H9 (cell line): Measurements from ENCODE around the gene MSI2. TPM values are rescaled to one million over a fixed set of nuclear protein-coding genes. Genes with fewer than 3 reads are reported as not detected.

ENCODE experiments used
- DNase-seq: peaks from one replicate; pipeline ENCODE4 v3.0.0-alpha.2; 2017
- H2AFZ ChIP-seq: one replicate; pipeline ENCODE4 v1.6.1; 2013; ENCODE audit warnings: mild to moderate bottlenecking, low read length, control low read depth, moderate library complexity
- H2AK5ac ChIP-seq: 2 replicates; pipeline ENCODE4 v1.6.1; 2013; ENCODE audit warnings: low read length, control low read depth, mixed read lengths; ENCODE audit not compliant: insufficient read length
- H2BK120ac ChIP-seq: one replicate; pipeline ENCODE4 v1.6.1; 2013; ENCODE audit warnings: low read depth, mild to moderate bottlenecking, low read length, control low read depth, inconsistent platforms; ENCODE audit not compliant: poor library complexity, severe bottlenecking
- H2BK12ac ChIP-seq: 2 replicates; pipeline ENCODE4 v1.6.1; 2013; ENCODE audit warnings: low read length, control low read depth, mixed read lengths, low read depth; ENCODE audit not compliant: insufficient read length
- H2BK15ac ChIP-seq: 2 replicates; pipeline ENCODE4 v1.6.1; 2013; ENCODE audit warnings: low read depth, low read length, control low read depth
- H2BK20ac ChIP-seq: one replicate; pipeline ENCODE4 v1.6.1; 2013; ENCODE audit warnings: low read depth, mild to moderate bottlenecking, low read length, control low read depth, inconsistent platforms; ENCODE audit not compliant: poor library complexity, severe bottlenecking
- H2BK5ac ChIP-seq: 2 replicates; pipeline ENCODE4 v1.6.1; 2013; ENCODE audit warnings: low read length, control low read depth, mixed read lengths; ENCODE audit not compliant: insufficient read length
- H3K14ac ChIP-seq: 2 replicates; pipeline ENCODE4 v1.6.1; 2013; ENCODE audit warnings: low read length, control low read depth; ENCODE audit not compliant: insufficient read depth
- H3K18ac ChIP-seq: 2 replicates; pipeline ENCODE4 v1.6.1; 2013; ENCODE audit warnings: low read depth, mild to moderate bottlenecking, mixed read lengths, low read length, control low read depth; ENCODE audit not compliant: insufficient read length
- H3K23ac ChIP-seq: 2 replicates; pipeline ENCODE4 v1.6.1; 2013; ENCODE audit warnings: low read length, control low read depth, mixed read lengths, low read depth; ENCODE audit not compliant: insufficient read length
- H3K23me2 ChIP-seq: 2 replicates; pipeline ENCODE4 v1.6.1; 2013; ENCODE audit warnings: low read depth, mild to moderate bottlenecking, mixed read lengths, low read length, control low read depth; ENCODE audit not compliant: insufficient read length, poor library complexity, severe bottlenecking
- H3K27ac ChIP-seq: 2 replicates; pipeline ENCODE4 v1.5.1; 2013; ENCODE audit warnings: low read length, control low read depth, mixed read lengths, low read depth; ENCODE audit not compliant: insufficient read length
- H3K27me3 ChIP-seq: 2 replicates; pipeline ENCODE4 v1.6.1; 2013; ENCODE audit warnings: low read length, control low read depth, inconsistent platforms; ENCODE audit not compliant: insufficient read depth
- H3K4ac ChIP-seq: 2 replicates; pipeline ENCODE4 v1.6.1; 2013; ENCODE audit warnings: low read depth, mild to moderate bottlenecking, control low read depth, inconsistent platforms, low read length, moderate library complexity
- H3K4me1 ChIP-seq: 2 replicates; pipeline ENCODE4 v1.6.1; 2013; ENCODE audit warnings: low read length, control low read depth, inconsistent platforms; ENCODE audit not compliant: insufficient read depth
- H3K4me2 ChIP-seq: 2 replicates; pipeline ENCODE4 v1.6.1; 2013; ENCODE audit warnings: low read length, control low read depth, mixed read lengths; ENCODE audit not compliant: insufficient read length, insufficient read depth
- H3K56ac ChIP-seq: 2 replicates; pipeline ENCODE4 v1.6.1; 2013; ENCODE audit warnings: low read depth, mild to moderate bottlenecking, mixed read lengths, low read length, control low read depth; ENCODE audit not compliant: insufficient read length
- H3K79me1 ChIP-seq: 2 replicates; pipeline ENCODE4 v1.6.1; 2013; ENCODE audit warnings: low read depth, mild to moderate bottlenecking, moderate library complexity, low read length, control low read depth, inconsistent platforms; ENCODE audit not compliant: insufficient read depth, poor library complexity, severe bottlenecking
- H3K79me2 ChIP-seq: 2 replicates; pipeline ENCODE4 v1.6.1; 2013; ENCODE audit warnings: low read length, control low read depth, inconsistent platforms; ENCODE audit not compliant: insufficient read depth
- H3K9ac ChIP-seq: 2 replicates; pipeline ENCODE4 v1.6.1; 2013; ENCODE audit warnings: low read length, control low read depth, mixed read lengths; ENCODE audit not compliant: insufficient read length; ENCODE audit errors: extremely low read depth
- H3K9me3 ChIP-seq: one replicate; pipeline ENCODE4 v1.6.1; 2013; ENCODE audit warnings: low read depth, low read length, inconsistent platforms; ENCODE audit not compliant: control insufficient read depth
- H3T11ph ChIP-seq: one replicate; pipeline ENCODE4 v1.6.1; 2013; ENCODE audit warnings: mild to moderate bottlenecking, low read length, control low read depth, inconsistent platforms
- H4K20me1 ChIP-seq: one replicate; pipeline ENCODE4 v1.6.1; 2013; ENCODE audit not compliant: control insufficient read depth, insufficient read length, insufficient read depth
- H4K5ac ChIP-seq: 2 replicates; pipeline ENCODE4 v1.6.1; 2013; ENCODE audit warnings: low read depth, mild to moderate bottlenecking, mixed read lengths, low read length, control low read depth; ENCODE audit not compliant: insufficient read length
- H4K8ac ChIP-seq: replicated peaks from 2 replicates; pipeline ENCODE4 v1.6.1; 2013; ENCODE audit warnings: low read length, control low read depth, mixed read lengths, low read depth; ENCODE audit not compliant: insufficient read length
- H4K91ac ChIP-seq: 2 replicates; pipeline ENCODE4 v1.6.1; 2013; ENCODE audit warnings: low read depth, mild to moderate bottlenecking, moderate library complexity, mixed read lengths, low read length, control low read depth; ENCODE audit not compliant: insufficient read length
- H3K27ac Mint-ChIP-seq, 3 experiments: 2 replicates in 2 of 3; 3 replicates in 1 of 3; pipeline ENCODE4 v1.8.0; 2020 to 2021; ENCODE audit warnings: mixed read lengths in 3 of 3, mild to moderate bottlenecking in 1 of 3, moderate library complexity in 1 of 3
- H3K27me3 Mint-ChIP-seq: 2 replicates; pipeline ENCODE4 v1.8.0; 2021; ENCODE audit warnings: low read depth, mild to moderate bottlenecking, moderate library complexity, mixed read lengths
- H3K36me3 Mint-ChIP-seq, 3 experiments: 2 replicates in 2 of 3; 3 replicates in 1 of 3; pipeline ENCODE4 v1.8.0; 2020 to 2021; ENCODE audit warnings: low read depth in 3 of 3, mixed read lengths in 3 of 3; ENCODE audit not compliant: insufficient read depth in 1 of 3
- H3K4me1 Mint-ChIP-seq, 2 experiments: 2 replicates each; pipeline ENCODE4 v1.8.0; 2020; ENCODE audit warnings: mixed read lengths in 2 of 2
- H3K4me3 Mint-ChIP-seq, 2 experiments: 2 replicates in 1 of 2; 3 replicates in 1 of 2; pipeline ENCODE4 v1.8.0; 2020 to 2021; ENCODE audit warnings: mild to moderate bottlenecking in 2 of 2, mixed read lengths in 2 of 2, moderate library complexity in 1 of 2
- H3K9me3 Mint-ChIP-seq, 2 experiments: 2 replicates in 1 of 2; 3 replicates in 1 of 2; pipeline ENCODE4 v1.8.0; 2020; ENCODE audit warnings: mild to moderate bottlenecking in 2 of 2, mixed read lengths in 2 of 2, moderate library complexity in 1 of 2
- WGBS: extraction: QIAGEN DNeasy Blood & Tissue Kit; methylation state at CpG from one replicate; pipeline ENCODE4 v1.1.7; 2013; ENCODE audit warnings: missing lambda C conversion rate, low lambda C conversion rate, mixed read lengths; ENCODE audit not compliant: insufficient read length; ENCODE audit errors: extremely low coverage; 5-methylcytosine and 5-hydroxymethylcytosine counted together
- total RNA-seq: library from RNA; stranded (reverse); gene quantifications from 2 replicates; pipeline ENCODE4 v1.2.1, GENCODE V29; 2021
- TF ChIP-seq, protein P1 (sequence below): fragments of 200-600 bp; sonication (generic); conservative IDR thresholded peaks from 3 replicates; pipeline ENCODE4 v1.8.0; 2021; ENCODE audit warnings: antibody characterized with exemption, mild to moderate bottlenecking

Gene MSI2
- total RNA-seq, 1 experiment from 2014 or later, result 98.5 TPM

DNA sequence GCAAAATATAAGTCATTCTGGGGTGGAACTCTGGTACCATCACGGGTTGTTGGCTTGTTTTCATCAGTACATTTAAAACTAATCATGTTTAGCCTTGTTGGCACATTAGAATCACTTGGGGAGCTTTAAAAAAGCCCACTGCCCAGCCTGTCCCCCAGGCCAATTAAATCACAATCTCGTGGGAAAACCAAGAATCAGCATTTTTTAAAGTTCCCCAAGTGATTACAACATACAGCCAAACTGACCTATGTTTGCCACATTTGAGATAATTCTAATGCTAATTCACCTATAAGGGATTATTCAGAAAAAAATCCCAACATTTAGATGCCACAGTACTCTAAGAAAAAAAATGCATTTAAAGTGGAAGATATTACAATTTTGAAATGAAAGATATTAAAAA, 8.4 kb upstream of the MSI2 start:
- H3K4me1 Mint-ChIP-seq, result peaks cover 5 to 8% of the 10 kb centered on the region in 2 experiments
- WGBS, result no CpG with 5 or more reads among the region's 2 CpGs

More for the DNA sequence above, 8.4 kb upstream of the MSI2 start:
- no peak overlapping the region for H3K27ac Mint-ChIP-seq
- no peak overlapping the region for H4K8ac ChIP-seq
- peaks cover 6% of the 10 kb centered on the region for H3K27me3 Mint-ChIP-seq
- H3T11ph ChIP-seq, result no peak overlapping the region
- H3K14ac ChIP-seq, result no peak overlapping the region
- no peak overlapping the region for H3K18ac ChIP-seq
- H3K9ac ChIP-seq, result no peak overlapping the region
- no peak overlapping the region for H3K27ac ChIP-seq
- no peak overlapping the region for H3K56ac ChIP-seq
- H4K20me1 ChIP-seq, result no peaks in the 10 kb centered on the region
- H3K4ac ChIP-seq, result no peak overlapping the region
- H3K4me2 ChIP-seq, result no peak overlapping the region
- H3K36me3 Mint-ChIP-seq, result peaks cover 0 to 21% (median 0%) of the 10 kb centered on the region in 3 experiments; a peak in 3 of 7 replicates
- H2BK5ac ChIP-seq, result no peak overlapping the region
- H3K79me2 ChIP-seq, result no peaks in the 10 kb centered on the region
- no peak overlapping the region for H2AK5ac ChIP-seq
- no peaks in the 10 kb centered on the region for H3K23me2 ChIP-seq
- TF ChIP-seq, protein P1, sequence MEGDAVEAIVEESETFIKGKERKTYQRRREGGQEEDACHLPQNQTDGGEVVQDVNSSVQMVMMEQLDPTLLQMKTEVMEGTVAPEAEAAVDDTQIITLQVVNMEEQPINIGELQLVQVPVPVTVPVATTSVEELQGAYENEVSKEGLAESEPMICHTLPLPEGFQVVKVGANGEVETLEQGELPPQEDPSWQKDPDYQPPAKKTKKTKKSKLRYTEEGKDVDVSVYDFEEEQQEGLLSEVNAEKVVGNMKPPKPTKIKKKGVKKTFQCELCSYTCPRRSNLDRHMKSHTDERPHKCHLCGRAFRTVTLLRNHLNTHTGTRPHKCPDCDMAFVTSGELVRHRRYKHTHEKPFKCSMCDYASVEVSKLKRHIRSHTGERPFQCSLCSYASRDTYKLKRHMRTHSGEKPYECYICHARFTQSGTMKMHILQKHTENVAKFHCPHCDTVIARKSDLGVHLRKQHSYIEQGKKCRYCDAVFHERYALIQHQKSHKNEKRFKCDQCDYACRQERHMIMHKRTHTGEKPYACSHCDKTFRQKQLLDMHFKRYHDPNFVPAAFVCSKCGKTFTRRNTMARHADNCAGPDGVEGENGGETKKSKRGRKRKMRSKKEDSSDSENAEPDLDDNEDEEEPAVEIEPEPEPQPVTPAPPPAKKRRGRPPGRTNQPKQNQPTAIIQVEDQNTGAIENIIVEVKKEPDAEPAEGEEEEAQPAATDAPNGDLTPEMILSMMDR, result no peak
- no peaks in the 10 kb centered on the region for H3K79me1 ChIP-seq
- H2BK120ac ChIP-seq, result no peak overlapping the region
- no peak overlapping the region for H4K5ac ChIP-seq
- no peak overlapping the region for H2BK20ac ChIP-seq
- DNase-seq, result no peak
- H3K9me3 ChIP-seq, result no peaks in the 10 kb centered on the region
- peaks cover 19 to 20% of the 10 kb centered on the region in 2 experiments for H3K9me3 Mint-ChIP-seq
- no peak overlapping the region for H3K23ac ChIP-seq
- H3K4me3 Mint-ChIP-seq, result no peak overlapping the region
- no peak overlapping the region for H2BK12ac ChIP-seq
- H2AFZ ChIP-seq, result no peak overlapping the region
- no peaks in the 10 kb centered on the region for H3K27me3 ChIP-seq
- H2BK15ac ChIP-seq, result no peak overlapping the region
- no peak overlapping the region for H4K91ac ChIP-seq
- H3K4me1 ChIP-seq, result no peaks in the 10 kb centered on the region
